GM23338 (cell line): ENCODE results near the gene TENT5C.

ENCODE experiments used
- CTCF ChIP-seq, 2 experiments: fragments of 200-600 bp in 1 of 2; sonication (generic) in 1 of 2; conservative IDR thresholded peaks; 2 replicates each; pipeline versions ENCODE4 v1.5.1 to v1.6.1; 2016 to 2017; ENCODE audit warnings: antibody characterized with exemption in 2 of 2, low read depth in 2 of 2, mild to moderate bottlenecking in 2 of 2, moderate library complexity in 1 of 2
- EZH2 ChIP-seq: fragments of 200-600 bp; sonication (generic); IDR thresholded peaks from one replicate; pipeline ENCODE4 v1.8.0; 2017; ENCODE audit warnings: antibody characterized with exemption, mild to moderate bottlenecking, low read depth; ENCODE audit not compliant: unreplicated experiment

GRCh38 chr1:117599286-117600221, 6.3 kb upstream of the TENT5C start:
- TF ChIP-seq CTCF (conservative IDR thresholded peaks at IDR 0.05; ENCODE audit: low read depth in 2 of 2) (no peak), EZH2 (no peak)
